ENCODE measurements around the gene PKDREJ. TPM values are rescaled to one million over a fixed set of nuclear protein-coding genes. Genes with fewer than 3 reads are reported as not detected.

The PKDREJ gene
- polyA plus RNA-seq, 1 donor (not counting 4 experiments of a cell fraction or from before 2014, with no cell fraction given), result 0.01 TPM

- Histone ChIP-seq H3K36me3 (ENCODE audit: control insufficient read depth in 2 of 2, extremely low read depth in 1 of 2, insufficient read depth in 2 of 2, low read length in 2 of 2) (peaks cover 0 to 7% of the 10 kb centered on the region in 2 experiments), H3K27ac (ENCODE audit: control insufficient read depth, insufficient read depth, low read length) (no peak overlapping the region)
- no peak for TF ChIP-seq CTCF (optimal IDR thresholded peaks at IDR 0.05 in 1 of 3, IDR thresholded peaks at IDR 0.05 in 1 of 3, conservative IDR thresholded peaks at IDR 0.05 in 1 of 3; ENCODE audit: extremely low read depth in 1 of 3, insufficient read depth in 2 of 3, low read length in 3 of 3)
- TF ChIP-seq EZH2 (IDR thresholded peaks at IDR 0.05; ENCODE audit: low read length), result no peak
Observed at GRCh38 chr22:46214616-46215015, 48.5 kb downstream of the PKDREJ start.

GRCh38 chr22:46214149-46214548 is 49.0 kb downstream of the PKDREJ start:
- Histone ChIP-seq H3K36me3 (ENCODE audit: control insufficient read depth in 2 of 2, extremely low read depth in 1 of 2, insufficient read depth in 2 of 2, low read length in 2 of 2) (peaks cover 0 to 7% of the 10 kb centered on the region in 2 experiments), H3K4me1 (ENCODE audit: control insufficient read depth, extremely low read depth, insufficient read depth, low read length) (no peaks in the 10 kb centered on the region), H3K9me3 (ENCODE audit: control insufficient read depth, low read depth, low read length) (no peaks in the 10 kb centered on the region), H2AFZ (ENCODE audit: control insufficient read depth, low read length) (no peak overlapping the region), H4K20me1 (ENCODE audit: control insufficient read depth, extremely low read depth, insufficient read depth, low read length) (no peaks in the 10 kb centered on the region), H3K27ac (ENCODE audit: control insufficient read depth, insufficient read depth, low read length) (no peak overlapping the region), H3K27me3 (ENCODE audit: control insufficient read depth, extremely low read depth, insufficient read depth, low read length) (no peaks in the 10 kb centered on the region), H3K4me2 (ENCODE audit: control insufficient read depth, extremely low read depth, insufficient read depth, low read depth, low read length) (no peak overlapping the region), H3K4me3 (ENCODE audit: control insufficient read depth in 2 of 3, extremely low read depth in 1 of 3, insufficient read depth in 2 of 3, low read depth in 1 of 3, low read length in 3 of 3) (no peak overlapping the region), H3K9ac (ENCODE audit: control insufficient read depth, extremely low read depth, insufficient read depth, low read length) (no peak overlapping the region), H3K79me2 (ENCODE audit: control insufficient read depth, insufficient read depth, low read length) (no peaks in the 10 kb centered on the region), H3K9me1 (ENCODE audit: control insufficient read depth, extremely low read depth, insufficient read depth, low read length) (no peaks in the 10 kb centered on the region)
- DNase-seq (ENCODE audit: low read depth, low spot score), result no peak
- FAIRE-seq, result no peak
- no peak for TF ChIP-seq CTCF (optimal IDR thresholded peaks at IDR 0.05 in 1 of 3, IDR thresholded peaks at IDR 0.05 in 1 of 3, conservative IDR thresholded peaks at IDR 0.05 in 1 of 3; ENCODE audit: extremely low read depth in 1 of 3, insufficient read depth in 2 of 3, low read length in 3 of 3)
- dilution Hi-C loops (cut with MboI; ENCODE audit: extremely low pct_ligation_motif_present, low sequenced_read_pairs), result no loop called here

More at GRCh38 chr22:46214616-46215015, 48.5 kb downstream of the PKDREJ start:
- H3K4me2 ChIP-seq (ENCODE audit: control insufficient read depth, extremely low read depth, insufficient read depth, low read depth, low read length), result no peak overlapping the region
- no peaks in the 10 kb centered on the region for H3K9me3 ChIP-seq (ENCODE audit: control insufficient read depth, low read depth, low read length)
- FAIRE-seq (no peak), DNase-seq (ENCODE audit: low read depth, low spot score) (no peak)
- no peaks in the 10 kb centered on the region for H4K20me1 ChIP-seq (ENCODE audit: control insufficient read depth, extremely low read depth, insufficient read depth, low read length)
- dilution Hi-C loops (cut with MboI; ENCODE audit: extremely low pct_ligation_motif_present, low sequenced_read_pairs), result no loop called here
- no peaks in the 10 kb centered on the region for H3K79me2 ChIP-seq (ENCODE audit: control insufficient read depth, insufficient read depth, low read length)
- no peak overlapping the region for H2AFZ ChIP-seq (ENCODE audit: control insufficient read depth, low read length)
- H3K4me1 ChIP-seq (ENCODE audit: control insufficient read depth, extremely low read depth, insufficient read depth, low read length), result no peaks in the 10 kb centered on the region
- no peak overlapping the region for H3K9ac ChIP-seq (ENCODE audit: control insufficient read depth, extremely low read depth, insufficient read depth, low read length)
- H3K27me3 ChIP-seq (ENCODE audit: control insufficient read depth, extremely low read depth, insufficient read depth, low read length), result no peaks in the 10 kb centered on the region
- H3K4me3 ChIP-seq (ENCODE audit: control insufficient read depth in 2 of 3, extremely low read depth in 1 of 3, insufficient read depth in 2 of 3, low read depth in 1 of 3, low read length in 3 of 3), result no peak overlapping the region
- H3K9me1 ChIP-seq (ENCODE audit: control insufficient read depth, extremely low read depth, insufficient read depth, low read length), result no peaks in the 10 kb centered on the region

All from keratinocyte (primary cell).